Measurements from ENCODE around the gene PIK3CB. TPM values are rescaled to one million over a fixed set of nuclear protein-coding genes. Genes with fewer than 3 reads are reported as not detected.
"Not testable (repeated sequence)": the region's sequence is repeated elsewhere in the genome, so short reads cannot be mapped to it uniquely, and the experiment has no call there.

The PIK3CB gene
- total RNA-seq, 1 experiment from 2014 or later: 6.6 TPM

GRCh38 chr3:138846824-138847223, 12.1 kb upstream of the PIK3CB start:
- DNase-seq (ENCODE audit: low read depth): not testable (repeated sequence)

GRCh38 chr3:138846262-138846791, 11.6 kb upstream of the PIK3CB start:
- no peak for DNase-seq (ENCODE audit: low read depth)

- DNase-seq (ENCODE audit: low read depth): no peak
These were observed 11.0 kb upstream of the PIK3CB start for GRCh38 chr3:138845771-138846173.

- peak; percentile 8 for DNase-seq (ENCODE audit: low read depth)
These were observed 10.5 kb upstream of the PIK3CB start for GRCh38 chr3:138845181-138845601.

- DNase-seq (ENCODE audit: low read depth): no peak
These were observed 7.9 kb upstream of the PIK3CB start for GRCh38 chr3:138842483-138843188.

GRCh38 chr3:138838385-138838784, 3.7 kb upstream of the PIK3CB start:
- not testable (repeated sequence) for DNase-seq (ENCODE audit: low read depth)

- not testable (repeated sequence) for DNase-seq (ENCODE audit: low read depth)
These were observed 1.1 kb upstream of the PIK3CB start for GRCh38 chr3:138835846-138836245.

GRCh38 chr3:138835397-138835757, 649 bp upstream of the PIK3CB start:
- DNase-seq (ENCODE audit: low read depth): no peak

GRCh38 chr3:138833899-138834595, 681 bp downstream of the PIK3CB start:
- DNase-seq (ENCODE audit: low read depth): no peak

- not testable (repeated sequence) for DNase-seq (ENCODE audit: low read depth)
These were observed 2.2 kb downstream of the PIK3CB start for GRCh38 chr3:138832473-138833057.

GRCh38 chr3:138829886-138830510, 4.7 kb downstream of the PIK3CB start:
- DNase-seq (ENCODE audit: low read depth): no peak

- DNase-seq (ENCODE audit: low read depth): no peak
These were observed 5.6 kb downstream of the PIK3CB start for GRCh38 chr3:138829097-138829496.

- no peak for DNase-seq (ENCODE audit: low read depth)
These were observed 7.5 kb downstream of the PIK3CB start for GRCh38 chr3:138827222-138827621.

GRCh38 chr3:138825336-138825735, 9.4 kb downstream of the PIK3CB start:
- DNase-seq (ENCODE audit: low read depth): no peak

GRCh38 chr3:138824114-138824506, 10.6 kb downstream of the PIK3CB start:
- DNase-seq (ENCODE audit: low read depth): peak; percentile 8

- DNase-seq (ENCODE audit: low read depth): not testable (repeated sequence)
These were observed 14.3 kb downstream of the PIK3CB start for GRCh38 chr3:138820379-138820778.

GRCh38 chr3:138818185-138818860, 16.4 kb downstream of the PIK3CB start:
- no peak for DNase-seq (ENCODE audit: low read depth)

GRCh38 chr3:138817695-138818094, 17.0 kb downstream of the PIK3CB start:
- DNase-seq (ENCODE audit: low read depth): no peak

GRCh38 chr3:138812806-138813205, 21.9 kb downstream of the PIK3CB start:
- no peak for DNase-seq (ENCODE audit: low read depth)

- no peak for DNase-seq (ENCODE audit: low read depth)
These were observed 25.1 kb downstream of the PIK3CB start for GRCh38 chr3:138809500-138810256.

All from Daoy (cell line).